HG02973 (cell line): ENCODE data around the gene PDSS1.
A peak's percentile ranks its signal among the peaks of the same experiment; 100 is the strongest.
"Not testable (repeated sequence)": the region's sequence is repeated elsewhere in the genome, so short reads cannot be mapped to it uniquely, and the experiment has no call there.

Experiments used
- ATAC-seq: cut with Tn5 transposase; IDR thresholded peaks from one replicate; pipeline ENCODE4 v1.9.1; 2021; ENCODE audit warnings: moderate library complexity; ENCODE audit not compliant: unreplicated experiment

The PDSS1 gene

DNA sequence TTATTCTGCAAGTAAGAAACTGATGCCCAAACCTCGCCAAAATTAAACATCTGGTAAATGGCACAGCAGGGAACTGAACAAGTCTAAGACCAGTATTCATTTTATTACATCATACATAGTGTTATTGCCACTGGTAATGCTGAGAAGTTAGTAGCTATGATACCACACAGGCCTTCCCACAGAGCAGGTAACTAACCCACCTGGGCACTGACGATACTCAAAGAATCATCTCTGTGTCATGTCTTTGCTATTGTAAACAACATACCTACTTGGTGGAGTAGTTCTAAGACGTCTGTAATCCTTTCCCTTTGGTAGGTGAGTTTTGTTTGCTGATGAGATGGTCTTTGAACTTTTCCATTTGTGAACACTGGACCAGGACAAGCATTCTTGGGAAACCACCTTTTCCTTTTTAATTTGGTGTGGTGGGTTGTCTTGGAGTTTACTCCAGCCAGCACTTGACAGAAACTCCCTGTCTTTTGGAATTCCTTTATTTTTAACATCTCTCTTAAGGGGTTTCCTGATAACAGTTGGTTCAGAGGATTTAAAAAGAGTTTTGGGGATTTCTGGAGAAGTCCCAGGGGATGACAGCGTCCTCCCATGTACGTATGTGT lies 40.9 kb downstream of the PDSS1 start:
- ATAC-seq, result no peak

DNA sequence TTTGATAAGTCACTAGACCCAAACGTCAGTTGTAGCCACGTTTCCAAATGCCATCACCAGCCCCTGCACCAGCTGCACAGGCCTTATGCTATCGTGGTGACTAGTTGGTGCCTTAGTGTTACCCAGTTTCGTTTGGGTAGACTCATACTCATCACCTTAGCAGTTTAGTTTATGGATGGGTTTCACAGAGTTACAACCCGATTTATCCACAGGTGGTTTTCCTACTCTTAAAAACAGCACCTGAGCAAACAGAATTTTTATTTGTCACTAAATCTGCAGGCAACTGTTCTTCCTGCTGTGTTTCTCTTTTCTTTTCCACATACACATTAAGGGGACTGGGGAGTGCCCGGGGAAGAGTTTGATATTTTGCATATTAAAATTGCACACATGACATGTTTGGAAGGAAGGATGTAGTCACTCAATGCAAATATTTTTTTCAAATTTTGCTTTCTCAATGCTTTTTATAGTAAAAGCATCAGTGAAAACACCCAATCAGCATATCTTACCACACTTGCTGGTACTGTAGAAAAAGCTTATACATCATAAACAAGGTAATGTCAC lies 41.6 kb downstream of the PDSS1 start:
- no peak for ATAC-seq

DNA sequence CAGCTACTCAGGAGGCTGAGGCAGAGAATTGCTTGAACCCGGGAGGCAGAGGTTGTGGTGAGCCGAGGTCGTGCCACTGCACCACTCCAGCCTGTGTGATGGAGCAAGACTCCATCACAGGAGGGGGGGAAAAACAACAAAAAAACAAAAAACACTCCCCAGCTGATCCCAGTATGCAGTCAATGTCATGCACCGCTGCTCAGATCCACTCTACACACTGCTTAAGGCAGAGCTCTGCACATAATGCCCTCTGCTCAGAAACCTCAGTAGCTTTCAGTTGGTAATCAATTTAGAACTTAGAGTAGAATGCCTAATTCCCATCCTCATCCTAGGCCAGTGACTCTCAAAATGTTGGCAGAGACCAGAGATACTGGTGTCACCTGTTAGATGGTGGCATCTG lies 43.9 kb downstream of the PDSS1 start:
- no peak for ATAC-seq

DNA sequence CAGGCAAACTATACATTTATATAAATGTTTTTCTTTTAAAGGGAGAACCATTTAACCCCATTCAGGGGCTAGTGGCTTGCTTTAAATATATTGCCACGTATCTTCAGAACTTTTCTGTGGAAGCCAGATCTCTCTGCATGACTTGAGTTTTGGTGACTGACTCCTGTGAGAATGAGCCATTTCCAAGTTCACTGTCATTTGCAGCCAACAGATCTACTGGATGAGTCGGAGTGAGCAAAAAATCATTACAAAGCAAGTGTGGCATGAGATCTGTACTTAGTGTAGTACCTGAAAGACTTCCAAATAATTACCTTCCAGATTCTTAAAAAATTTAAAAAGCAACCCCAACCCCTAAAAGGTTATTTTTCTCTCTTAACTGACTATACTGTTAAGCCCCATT lies 45.6 kb downstream of the PDSS1 start:
- ATAC-seq, result no peak

DNA sequence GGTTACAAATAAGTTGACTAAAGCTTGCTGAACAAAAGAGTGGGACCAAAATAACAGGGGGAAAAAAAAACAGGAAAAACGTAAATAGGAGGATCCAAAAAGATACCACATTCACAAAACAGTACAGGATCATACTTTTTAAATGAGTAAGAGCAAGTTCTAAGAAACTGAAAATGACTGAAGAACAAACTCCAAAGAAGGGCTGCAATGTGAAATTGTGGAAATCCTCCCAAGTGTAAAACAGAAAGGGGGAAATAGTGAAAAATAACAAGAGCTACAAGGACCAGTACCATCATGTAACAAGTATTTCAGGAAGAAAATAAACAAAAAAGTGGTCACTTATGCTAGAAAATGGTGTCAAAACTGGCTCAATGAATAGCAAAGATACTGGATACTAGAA lies 46.3 kb downstream of the PDSS1 start:
- no peak for ATAC-seq

DNA sequence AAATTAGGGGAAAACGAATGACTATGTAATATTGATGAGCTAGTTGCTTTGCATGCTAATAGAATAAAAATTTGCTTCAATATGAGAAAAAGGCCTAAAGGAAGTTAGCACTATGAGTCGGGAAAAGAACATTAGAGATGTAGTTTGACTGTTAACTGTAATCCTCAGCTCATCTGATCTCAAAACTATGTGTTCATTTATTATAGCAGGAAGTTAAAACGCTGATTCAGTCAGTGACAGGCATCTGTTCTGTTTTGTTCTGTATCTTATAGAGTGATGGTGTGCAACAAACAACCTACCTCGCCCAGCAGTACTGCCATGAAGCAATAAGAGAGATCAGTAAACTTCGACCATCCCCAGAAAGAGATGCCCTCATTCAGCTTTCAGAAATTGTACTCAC lies 48.6 kb downstream of the PDSS1 start:
- ATAC-seq, result no peak

DNA sequence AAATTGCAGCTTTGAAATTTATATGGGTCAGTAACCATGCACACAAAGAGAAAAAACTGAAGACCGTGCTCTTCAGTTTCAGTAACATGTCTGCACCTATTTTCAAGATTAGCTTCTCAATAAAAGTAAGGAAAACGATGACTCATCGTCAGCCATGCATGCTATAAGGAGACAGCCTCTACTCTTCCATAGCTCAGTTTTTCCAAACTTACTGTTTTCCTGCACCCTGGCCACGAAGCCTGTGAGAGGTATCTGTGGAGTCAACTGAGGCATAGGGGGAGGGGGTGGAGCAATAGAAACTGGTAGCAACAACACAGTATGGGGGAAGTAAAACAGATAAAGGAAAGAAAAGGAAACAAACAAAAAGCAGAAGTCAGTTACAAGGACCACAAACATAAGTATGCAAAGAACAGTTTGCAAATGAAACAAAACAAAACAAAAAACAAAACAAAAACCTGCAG lies 58.0 kb downstream of the PDSS1 start:
- peak; percentile 93 for ATAC-seq

DNA sequence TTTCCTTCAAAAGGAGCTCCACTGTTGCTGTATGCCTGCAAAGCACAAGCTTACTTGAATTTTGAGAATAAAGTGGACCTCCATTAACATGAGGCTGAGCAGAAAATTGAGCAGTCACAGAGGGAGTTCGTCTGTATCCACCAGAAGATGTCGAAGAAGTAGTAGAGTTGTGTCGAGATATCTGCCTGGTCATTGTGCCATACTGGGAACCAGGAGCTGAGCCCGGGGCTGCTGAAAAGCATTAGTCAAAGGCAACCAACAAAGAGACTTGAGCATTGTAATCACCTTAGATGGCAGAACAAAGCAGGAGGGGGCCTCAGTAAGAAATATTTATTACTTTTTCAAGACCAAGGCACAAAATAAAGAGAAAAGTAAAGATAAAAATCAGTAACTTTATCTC lies 61.5 kb downstream of the PDSS1 start:
- ATAC-seq, result no peak

DNA sequence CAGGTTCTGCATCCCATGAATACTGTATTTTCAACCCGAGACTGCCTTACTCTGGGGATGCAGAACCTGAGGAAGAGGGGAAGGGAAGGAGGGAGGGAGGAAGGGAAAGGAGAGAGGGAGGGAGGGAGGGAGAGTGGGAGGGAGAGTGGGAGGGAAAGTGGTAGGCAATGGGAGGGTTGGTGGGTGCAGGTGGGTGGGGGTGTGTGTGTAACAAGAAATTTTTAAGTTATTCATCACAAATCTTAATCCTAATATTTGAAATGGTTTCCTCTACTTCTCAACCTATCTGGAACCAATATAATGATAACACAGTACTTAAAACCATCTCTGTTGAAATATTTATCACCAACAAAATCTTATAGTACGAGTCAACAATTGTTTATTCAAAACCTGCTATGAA lies 68.0 kb downstream of the PDSS1 start:
- ATAC-seq, result no peak

DNA sequence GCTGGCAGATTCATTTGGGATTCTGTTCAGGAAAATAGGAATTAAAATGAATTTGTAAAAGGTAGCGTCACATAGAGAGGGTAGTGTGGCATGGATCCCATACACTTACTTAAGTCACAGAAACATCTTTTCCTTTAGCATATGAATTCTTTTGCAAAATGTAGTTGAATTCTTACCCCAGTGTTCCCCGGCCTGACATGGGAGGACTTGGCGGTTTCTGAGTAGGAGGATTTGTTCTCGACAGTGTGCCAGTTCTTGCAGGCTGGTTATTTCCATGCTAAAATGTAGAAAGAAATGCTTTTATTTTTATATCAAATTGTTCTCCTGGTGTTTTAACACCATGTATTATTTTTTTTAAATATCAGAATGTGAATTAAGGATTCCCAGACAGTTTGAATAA lies 72.6 kb downstream of the PDSS1 start:
- no peak for ATAC-seq

DNA sequence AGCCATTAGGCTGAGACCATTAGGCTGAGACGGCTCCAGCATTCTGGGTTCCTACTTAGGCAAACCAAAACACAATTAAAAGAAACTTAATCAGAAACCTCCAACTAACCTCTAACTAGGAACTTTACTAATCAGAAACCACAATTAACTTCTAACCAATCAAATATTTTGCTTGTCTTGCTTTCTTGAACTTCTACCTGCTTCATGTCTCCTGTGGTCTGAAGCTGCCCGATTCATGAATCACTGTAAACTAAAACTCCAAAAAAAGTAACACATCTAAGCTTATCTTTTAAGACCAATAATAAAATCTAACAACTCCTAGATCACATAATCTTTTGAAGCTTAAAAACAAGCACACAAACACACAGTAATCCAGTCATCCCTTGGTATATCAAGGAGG lies 76.1 kb downstream of the PDSS1 start:
- no peak for ATAC-seq

DNA sequence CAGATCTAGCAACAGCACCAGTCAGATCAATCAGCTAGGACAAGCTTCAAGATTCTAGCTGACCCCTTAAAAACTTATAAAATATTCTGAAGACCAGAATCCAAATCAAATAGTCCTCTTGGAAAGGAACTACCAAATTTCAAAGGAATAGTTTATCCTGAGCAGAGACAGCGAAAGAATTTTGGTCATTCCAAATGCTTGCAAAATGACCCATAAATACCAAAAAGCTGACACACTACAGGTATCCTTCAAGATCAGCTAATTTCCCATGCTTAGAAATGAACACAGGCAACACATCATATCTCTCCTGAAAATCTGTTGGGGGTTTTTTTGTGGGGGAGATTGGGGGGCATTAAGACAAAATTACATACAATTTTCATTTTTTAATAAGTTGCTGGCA lies 78.8 kb downstream of the PDSS1 start:
- ATAC-seq, result no peak

DNA sequence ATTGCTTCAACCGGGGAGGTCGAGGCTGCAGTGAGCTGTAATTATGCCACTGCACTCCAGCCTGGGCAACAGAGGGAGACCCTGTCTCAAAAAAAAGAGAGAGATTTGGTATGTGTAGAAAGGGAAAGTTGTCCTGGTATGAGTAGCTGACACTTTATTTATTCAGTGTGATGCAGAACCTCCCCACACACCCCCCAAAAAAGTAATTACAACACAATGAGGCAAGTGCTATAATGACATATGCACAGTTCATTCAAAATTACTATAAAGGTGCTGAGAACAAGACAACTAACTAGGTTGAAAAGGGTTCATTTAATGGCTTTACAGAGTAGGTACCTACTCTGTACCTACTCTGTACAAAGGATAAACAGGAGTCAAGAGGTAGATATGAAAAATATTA lies 80.2 kb downstream of the PDSS1 start:
- no peak for ATAC-seq

DNA sequence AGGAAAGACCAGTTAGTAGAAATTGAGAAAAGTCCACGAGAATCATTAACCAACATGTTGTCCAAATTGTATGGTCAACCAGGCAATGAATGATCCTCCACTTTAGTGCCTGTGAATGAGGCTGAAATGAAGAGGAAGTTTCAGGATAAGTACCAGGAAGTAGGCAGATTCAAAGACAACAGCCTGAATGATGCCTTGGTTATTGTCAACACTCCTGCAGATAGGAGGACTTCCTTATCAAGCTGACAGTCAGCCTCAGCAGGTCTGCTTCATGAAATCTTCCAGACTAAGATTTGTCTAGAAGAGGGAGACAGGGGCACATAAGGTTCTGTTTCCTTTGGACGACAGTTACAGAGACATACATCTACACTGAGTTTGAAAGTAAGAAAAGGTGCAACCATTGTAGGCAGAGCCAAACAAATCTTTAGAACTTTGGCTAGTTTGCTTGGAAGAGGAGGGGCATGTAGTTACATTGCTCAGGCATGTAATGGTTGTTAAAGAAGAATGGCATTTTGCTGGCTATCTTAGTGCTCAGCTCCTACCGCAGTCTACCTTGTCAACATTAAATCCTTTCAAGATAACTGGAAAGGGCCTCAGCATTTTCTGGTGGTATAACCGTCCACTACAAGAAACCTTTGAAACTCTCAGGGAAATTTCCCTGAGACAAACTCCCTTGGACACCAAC lies 81.8 kb downstream of the PDSS1 start:
- ATAC-seq, result no peak

DNA sequence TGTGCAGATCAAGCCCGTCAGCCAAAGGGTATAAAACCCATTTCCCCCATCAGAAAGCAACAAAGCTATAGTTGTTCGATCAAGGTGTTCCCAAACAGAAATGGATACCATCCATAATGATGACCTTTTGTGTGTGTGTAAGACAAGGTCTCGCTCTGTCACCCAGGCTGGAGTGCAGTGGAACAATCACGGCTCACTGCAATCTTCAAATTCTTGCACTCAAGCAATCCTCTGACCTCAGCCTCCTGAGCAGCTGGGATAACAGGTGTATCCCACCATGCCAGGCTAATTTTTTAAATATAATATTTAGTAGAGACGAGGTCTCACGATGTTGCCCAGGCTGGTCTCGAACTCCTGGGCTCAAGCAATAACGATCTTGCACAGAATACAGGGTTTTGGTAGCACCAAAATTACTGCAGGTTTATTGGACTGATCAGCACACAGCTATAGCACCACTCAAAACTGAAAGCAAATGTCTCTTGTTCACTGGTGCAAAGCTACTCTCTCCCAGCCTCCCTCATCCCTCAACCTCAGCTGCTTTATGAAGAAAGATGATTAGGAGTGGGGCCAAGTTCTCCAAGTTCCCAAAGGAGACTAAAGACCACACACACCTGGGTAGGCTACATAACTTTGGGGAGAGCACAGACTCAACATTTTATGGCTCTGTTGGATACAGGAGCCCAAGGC lies 82.7 kb downstream of the PDSS1 start:
- ATAC-seq, result peak; percentile 34

DNA sequence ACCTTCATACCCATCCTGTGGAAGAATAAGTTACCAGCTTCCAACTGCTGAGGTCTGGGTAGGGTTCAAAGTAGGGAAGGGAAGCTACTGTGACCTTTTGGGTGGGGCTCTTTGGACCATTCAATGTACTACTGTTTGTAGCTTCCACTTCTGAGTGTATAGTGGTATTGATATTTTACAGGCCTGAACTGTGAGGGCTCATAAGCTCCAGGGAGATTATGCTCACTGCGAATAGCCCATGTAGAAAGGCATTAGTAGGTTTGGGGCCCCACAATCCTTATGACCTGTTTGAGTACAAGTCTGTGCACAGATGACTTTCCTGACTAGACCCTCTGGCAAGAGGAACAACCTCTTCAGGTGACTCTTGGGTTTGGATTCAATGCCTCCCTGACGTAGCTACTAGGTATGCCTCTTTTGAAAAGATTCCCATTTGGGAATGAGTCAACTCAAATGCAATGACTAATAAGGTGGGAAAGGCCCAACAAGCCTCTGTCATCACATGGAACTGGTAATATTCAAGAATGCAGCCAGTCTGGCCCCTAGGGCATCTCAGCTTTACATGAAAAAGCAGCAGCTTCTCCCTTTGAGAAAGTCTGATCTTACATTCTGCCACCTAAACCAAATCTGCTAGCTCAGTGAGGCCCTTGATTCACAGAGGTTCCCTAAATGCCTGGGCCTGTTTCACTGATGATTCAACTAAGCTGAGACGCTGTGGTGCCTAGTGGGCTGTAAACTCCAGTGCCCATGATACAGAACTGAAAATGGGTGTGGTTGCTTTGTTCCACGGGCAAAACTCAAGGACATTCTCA lies 83.5 kb downstream of the PDSS1 start:
- ATAC-seq, result peak; percentile 60

DNA sequence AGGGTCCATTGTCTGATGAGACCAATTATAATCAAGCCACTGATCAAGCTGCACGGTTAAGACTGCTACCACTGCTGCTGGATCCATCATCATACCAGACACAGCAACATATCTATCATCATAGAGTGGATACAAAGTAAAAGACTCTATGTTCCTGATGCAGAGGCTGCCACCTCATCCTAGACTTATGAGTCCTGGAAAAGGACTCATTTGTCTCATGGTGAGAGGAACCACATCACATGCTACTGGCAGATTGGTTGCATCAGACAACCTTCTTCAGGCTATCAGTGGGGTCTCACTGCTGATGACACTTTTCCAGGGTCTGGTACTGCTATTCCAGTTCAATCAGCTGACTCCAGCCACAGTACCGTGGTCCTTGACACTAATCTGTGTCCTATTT lies 84.3 kb downstream of the PDSS1 start:
- no peak for ATAC-seq

DNA sequence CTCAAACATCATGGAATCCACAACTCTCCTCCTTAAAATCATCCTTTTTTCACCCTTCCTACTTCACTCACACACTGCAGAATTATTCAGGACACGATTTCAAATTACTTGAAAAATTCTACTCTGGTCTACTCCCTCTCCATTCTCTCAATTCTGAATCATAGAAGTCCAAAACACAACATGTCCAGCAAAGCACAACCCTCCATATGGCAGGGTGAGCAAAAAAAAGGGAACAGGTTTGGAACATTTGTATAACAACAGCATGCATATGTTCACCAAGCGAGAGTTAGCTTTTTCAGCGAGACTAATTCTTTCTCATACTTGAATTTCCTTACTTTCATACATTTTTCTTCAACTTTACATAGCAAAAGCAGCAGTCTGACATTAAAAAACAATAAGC lies 89.9 kb downstream of the PDSS1 start:
- no peak for ATAC-seq

DNA sequence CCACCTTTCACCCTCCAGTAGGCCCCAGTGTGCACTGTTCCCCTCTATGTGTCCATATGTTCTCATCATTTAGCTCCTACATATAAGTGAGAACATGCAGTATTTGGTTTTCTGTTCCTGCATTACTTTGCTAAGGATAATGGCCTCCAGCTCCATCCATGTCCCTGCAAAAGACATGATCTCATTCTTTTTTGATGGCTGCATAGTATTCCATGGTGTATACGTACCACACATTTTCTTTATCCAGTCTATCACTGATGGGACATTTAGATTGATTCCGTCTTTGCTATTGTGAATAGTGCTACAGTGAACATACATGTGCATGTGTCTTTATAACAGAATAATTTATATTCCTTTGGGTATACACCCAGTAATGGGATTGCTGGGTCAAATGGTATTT lies 92.3 kb downstream of the PDSS1 start:
- not testable (repeated sequence) for ATAC-seq

DNA sequence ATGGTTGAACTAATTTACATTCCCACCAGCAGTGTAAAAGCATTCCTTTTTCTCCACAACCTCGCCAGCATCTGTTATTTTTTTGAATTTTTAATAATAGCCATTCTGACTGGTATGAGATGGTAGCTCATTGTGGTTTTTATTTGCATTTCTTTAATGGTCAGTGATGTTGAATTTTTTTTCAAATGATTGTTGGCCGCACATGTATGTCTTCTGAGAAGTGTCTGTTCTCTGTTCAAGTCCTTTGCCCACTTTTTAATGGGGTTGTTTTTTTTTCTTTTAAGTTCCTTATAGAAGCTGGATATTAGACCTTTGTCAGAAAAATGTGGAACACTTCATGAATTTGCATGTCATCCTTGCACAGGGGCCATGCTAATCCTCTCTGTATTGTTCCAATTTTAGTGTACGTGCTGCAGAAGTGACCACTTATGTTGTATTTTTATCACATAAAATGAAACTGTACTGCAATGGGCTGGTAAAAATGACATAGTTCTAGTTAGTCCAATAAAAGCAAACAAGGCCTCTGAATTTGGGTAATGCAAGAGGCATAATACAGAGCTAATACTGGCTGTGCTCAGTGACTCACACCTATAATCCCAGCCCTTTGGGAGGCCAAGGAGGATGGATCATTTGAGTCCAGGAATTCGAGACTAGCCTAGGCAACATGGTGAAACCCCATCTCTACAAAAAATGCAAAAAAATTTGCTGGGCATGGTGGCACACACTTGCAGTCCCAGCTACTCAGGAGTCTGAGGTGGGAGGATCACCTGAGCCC lies 92.9 kb downstream of the PDSS1 start:
- ATAC-seq, result no peak
